Measurements from ENCODE around the gene RPS8.

DNA sequence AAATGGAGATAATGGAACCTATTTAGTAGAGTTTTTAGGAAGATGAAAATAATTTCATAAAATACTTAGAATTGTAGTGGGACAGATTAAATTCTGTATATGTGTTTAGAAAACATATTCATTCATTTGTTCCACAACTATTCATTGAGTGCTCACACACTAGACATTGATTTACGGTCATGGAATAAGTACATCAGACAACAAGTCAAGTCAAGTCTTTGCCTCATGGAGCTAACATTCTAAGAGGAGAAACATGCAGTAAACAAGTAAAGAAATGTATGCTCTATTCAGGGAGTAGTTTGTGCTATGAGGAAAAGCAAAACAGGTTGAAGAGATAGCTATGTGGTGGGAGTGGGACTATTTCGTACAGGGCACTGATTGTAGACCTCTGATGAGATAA lies 42.0 kb downstream of the RPS8 start:
- TF ChIP-seq EP300 (IDR thresholded peaks at IDR 0.05; ENCODE audit: borderline replicate concordance) (no peak), TAF1 (IDR thresholded peaks at IDR 0.05; ENCODE audit: low read depth) (no peak), YY1 (IDR thresholded peaks at IDR 0.05; ENCODE audit: low read depth) (no peak), NFIC (IDR thresholded peaks at IDR 0.05) (no peak), EGR1 (IDR thresholded peaks at IDR 0.05) (no peak)
- TF ChIP-seq, protein P1, sequence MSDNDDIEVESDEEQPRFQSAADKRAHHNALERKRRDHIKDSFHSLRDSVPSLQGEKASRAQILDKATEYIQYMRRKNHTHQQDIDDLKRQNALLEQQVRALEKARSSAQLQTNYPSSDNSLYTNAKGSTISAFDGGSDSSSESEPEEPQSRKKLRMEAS (IDR thresholded peaks at IDR 0.05), result no peak
- TF ChIP-seq, protein P2, sequence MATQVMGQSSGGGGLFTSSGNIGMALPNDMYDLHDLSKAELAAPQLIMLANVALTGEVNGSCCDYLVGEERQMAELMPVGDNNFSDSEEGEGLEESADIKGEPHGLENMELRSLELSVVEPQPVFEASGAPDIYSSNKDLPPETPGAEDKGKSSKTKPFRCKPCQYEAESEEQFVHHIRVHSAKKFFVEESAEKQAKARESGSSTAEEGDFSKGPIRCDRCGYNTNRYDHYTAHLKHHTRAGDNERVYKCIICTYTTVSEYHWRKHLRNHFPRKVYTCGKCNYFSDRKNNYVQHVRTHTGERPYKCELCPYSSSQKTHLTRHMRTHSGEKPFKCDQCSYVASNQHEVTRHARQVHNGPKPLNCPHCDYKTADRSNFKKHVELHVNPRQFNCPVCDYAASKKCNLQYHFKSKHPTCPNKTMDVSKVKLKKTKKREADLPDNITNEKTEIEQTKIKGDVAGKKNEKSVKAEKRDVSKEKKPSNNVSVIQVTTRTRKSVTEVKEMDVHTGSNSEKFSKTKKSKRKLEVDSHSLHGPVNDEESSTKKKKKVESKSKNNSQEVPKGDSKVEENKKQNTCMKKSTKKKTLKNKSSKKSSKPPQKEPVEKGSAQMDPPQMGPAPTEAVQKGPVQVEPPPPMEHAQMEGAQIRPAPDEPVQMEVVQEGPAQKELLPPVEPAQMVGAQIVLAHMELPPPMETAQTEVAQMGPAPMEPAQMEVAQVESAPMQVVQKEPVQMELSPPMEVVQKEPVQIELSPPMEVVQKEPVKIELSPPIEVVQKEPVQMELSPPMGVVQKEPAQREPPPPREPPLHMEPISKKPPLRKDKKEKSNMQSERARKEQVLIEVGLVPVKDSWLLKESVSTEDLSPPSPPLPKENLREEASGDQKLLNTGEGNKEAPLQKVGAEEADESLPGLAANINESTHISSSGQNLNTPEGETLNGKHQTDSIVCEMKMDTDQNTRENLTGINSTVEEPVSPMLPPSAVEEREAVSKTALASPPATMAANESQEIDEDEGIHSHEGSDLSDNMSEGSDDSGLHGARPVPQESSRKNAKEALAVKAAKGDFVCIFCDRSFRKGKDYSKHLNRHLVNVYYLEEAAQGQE (IDR thresholded peaks at IDR 0.05; ENCODE audit: low read depth), result no peak

All from Ishikawa (cell line).